ENCODE results near the gene PRKCA.

DNA sequence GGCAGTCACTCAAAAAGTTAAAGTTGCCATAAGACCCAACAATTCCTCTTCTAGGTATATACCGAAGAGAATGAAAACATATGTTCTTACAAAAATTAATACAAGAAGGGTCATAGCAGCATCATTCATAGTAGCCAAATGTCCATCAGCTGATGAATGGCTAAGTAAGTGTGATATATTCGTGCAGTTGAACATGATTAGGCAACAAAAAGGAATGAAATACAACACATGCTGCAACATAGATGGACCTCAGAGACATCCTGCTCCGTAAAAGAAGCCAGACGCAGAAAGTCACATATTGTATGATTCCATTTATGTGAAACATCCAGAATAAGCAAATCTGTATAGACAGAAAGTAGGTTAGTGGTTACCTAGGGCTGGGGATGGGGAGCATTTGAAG lies 303.1 kb downstream of the PRKCA start:
- TF ChIP-seq ZBTB33 (IDR thresholded peaks at IDR 0.05) (no peak), REST (IDR thresholded peaks at IDR 0.05) (no peak)

Measured in liver (tissue), 1 donor.